Hepatocyte (in vitro differentiated cells): ENCODE results near the gene G6PC2. TPM values are rescaled to one million over a fixed set of nuclear protein-coding genes. Genes with fewer than 3 reads are reported as not detected.
"Not testable (repeated sequence)": the region's sequence is repeated elsewhere in the genome, so short reads cannot be mapped to it uniquely, and the experiment has no call there.

Source experiments
- DNase-seq: peaks from one replicate; pipeline ENCODE4 v3.0.0-alpha.2; 2016; ENCODE audit warnings: low spot score
- H2AFZ ChIP-seq: fragments of 200-600 bp; sonication (generic); 2 replicates; pipeline ENCODE4 v1.6.0; 2016; ENCODE audit warnings: antibody characterized with exemption, mild to moderate bottlenecking
- H3K27ac ChIP-seq: fragments of 200-600 bp; sonication (generic); 2 replicates; pipeline ENCODE4 v1.5.1; 2016; ENCODE audit warnings: mild to moderate bottlenecking
- H3K27me3 ChIP-seq: fragments of 200-600 bp; sonication (generic); 2 replicates; pipeline ENCODE4 v1.6.1; 2016
- H3K36me3 ChIP-seq: fragments of 200-600 bp; sonication (generic); replicated peaks from 2 replicates; pipeline ENCODE4 v1.5.1; 2016; ENCODE audit warnings: low read depth; ENCODE audit not compliant: insufficient read depth
- H3K4me1 ChIP-seq: fragments of 200-600 bp; sonication (generic); 2 replicates; pipeline ENCODE4 v1.5.1; 2016; ENCODE audit warnings: mild to moderate bottlenecking, moderate library complexity; ENCODE audit not compliant: insufficient read depth
- H3K4me2 ChIP-seq: fragments of 200-600 bp; sonication (generic); 2 replicates; pipeline ENCODE4 v1.6.0; 2016
- H3K4me3 ChIP-seq: fragments of 200-600 bp; sonication (generic); 2 replicates; pipeline ENCODE4 v1.5.1; 2016; ENCODE audit warnings: mild to moderate bottlenecking
- H3K79me2 ChIP-seq: fragments of 200-600 bp; sonication (generic); 2 replicates; pipeline ENCODE4 v1.6.0; 2017; ENCODE audit warnings: mild to moderate bottlenecking
- H3K9me2 ChIP-seq: fragments of 200-600 bp; sonication (generic); replicated peaks from 2 replicates; pipeline ENCODE4 v1.6.0; 2017; ENCODE audit warnings: mild to moderate bottlenecking; ENCODE audit not compliant: insufficient read depth
- H3K9me3 ChIP-seq: fragments of 200-600 bp; sonication (generic); 2 replicates; pipeline ENCODE4 v1.5.1; 2016; ENCODE audit warnings: low read depth, mild to moderate bottlenecking
- H4K20me1 ChIP-seq: fragments of 200-600 bp; sonication (generic); 2 replicates; pipeline ENCODE4 v1.6.0; 2016; ENCODE audit warnings: mild to moderate bottlenecking; ENCODE audit not compliant: insufficient read depth, poor library complexity, severe bottlenecking
- EZH2 ChIP-seq: fragments of 200-600 bp; sonication (generic); IDR thresholded peaks from 2 replicates; pipeline ENCODE4 v1.6.1; 2016; ENCODE audit warnings: antibody characterized with exemption, mild to moderate bottlenecking, borderline replicate concordance
- EZH2phosphoT487 ChIP-seq: fragments of 200-600 bp; sonication (generic); IDR thresholded peaks from one replicate; pipeline ENCODE4 v1.6.1; 2018; ENCODE audit warnings: antibody characterized with exemption, mild to moderate bottlenecking, low read depth, moderate library complexity; ENCODE audit not compliant: unreplicated experiment, severe bottlenecking
- WGBS: methylation state at CpG from one replicate; pipeline ENCODE4 v1.1.6; 2016; ENCODE audit warnings: low lambda C conversion rate; ENCODE audit errors: missing lambda C conversion rate; 5-methylcytosine and 5-hydroxymethylcytosine counted together
- polyA plus RNA-seq: library from polyadenylated mRNA; unstranded; fragments of >200 nt; fragmentation: Nextera tagmentation; extraction: Ambion mirVana; gene quantifications from 2 replicates; pipeline ENCODE4 v1.2.1, GENCODE V29; 2016
- total RNA-seq: library from RNA; depleted of rRNA; stranded (reverse); fragments of >200 nt; gene quantifications from 2 replicates; pipeline ENCODE4 v1.2.3, GENCODE V29; 2014
- TF ChIP-seq, protein P1 (sequence below): fragments of 200-600 bp; sonication (generic); IDR thresholded peaks from 2 replicates; pipeline ENCODE4 v1.5.1; 2016; ENCODE audit warnings: antibody characterized with exemption, mild to moderate bottlenecking; ENCODE audit not compliant: poor library complexity

Gene G6PC2
- total and polyA plus RNA-seq, 2 experiments from 2014 or later, result not detected

GRCh38 chr2:168870824-168871223 lies 30.3 kb upstream of the G6PC2 start:
- not testable (repeated sequence) for H3K9me2 ChIP-seq, H3K27me3 ChIP-seq, H3K4me1 ChIP-seq, H3K27ac ChIP-seq, DNase-seq, H3K4me3 ChIP-seq, H3K4me2 ChIP-seq, H4K20me1 ChIP-seq, H3K79me2 ChIP-seq, H3K36me3 ChIP-seq, H2AFZ ChIP-seq, H3K9me3 ChIP-seq
- 93% methylated on average over 4 of the region's 4 CpGs for WGBS

GRCh38 chr2:168874368-168875054 lies 26.6 kb upstream of the G6PC2 start:
- Histone ChIP-seq H2AFZ (no peak overlapping the region), H3K27ac (no peak overlapping the region), H4K20me1 (no peaks in the 10 kb centered on the region), H3K9me2 (no peaks in the 10 kb centered on the region), H3K36me3 (no peaks in the 10 kb centered on the region), H3K4me3 (no peak overlapping the region), H3K4me2 (no peak overlapping the region), H3K9me3 (no peaks in the 10 kb centered on the region), H3K27me3 (no peaks in the 10 kb centered on the region), H3K4me1 (no peaks in the 10 kb centered on the region), H3K79me2 (no peaks in the 10 kb centered on the region)
- no peak for TF ChIP-seq EZH2phosphoT487
- TF ChIP-seq EZH2, result no peak
- TF ChIP-seq, protein P1, sequence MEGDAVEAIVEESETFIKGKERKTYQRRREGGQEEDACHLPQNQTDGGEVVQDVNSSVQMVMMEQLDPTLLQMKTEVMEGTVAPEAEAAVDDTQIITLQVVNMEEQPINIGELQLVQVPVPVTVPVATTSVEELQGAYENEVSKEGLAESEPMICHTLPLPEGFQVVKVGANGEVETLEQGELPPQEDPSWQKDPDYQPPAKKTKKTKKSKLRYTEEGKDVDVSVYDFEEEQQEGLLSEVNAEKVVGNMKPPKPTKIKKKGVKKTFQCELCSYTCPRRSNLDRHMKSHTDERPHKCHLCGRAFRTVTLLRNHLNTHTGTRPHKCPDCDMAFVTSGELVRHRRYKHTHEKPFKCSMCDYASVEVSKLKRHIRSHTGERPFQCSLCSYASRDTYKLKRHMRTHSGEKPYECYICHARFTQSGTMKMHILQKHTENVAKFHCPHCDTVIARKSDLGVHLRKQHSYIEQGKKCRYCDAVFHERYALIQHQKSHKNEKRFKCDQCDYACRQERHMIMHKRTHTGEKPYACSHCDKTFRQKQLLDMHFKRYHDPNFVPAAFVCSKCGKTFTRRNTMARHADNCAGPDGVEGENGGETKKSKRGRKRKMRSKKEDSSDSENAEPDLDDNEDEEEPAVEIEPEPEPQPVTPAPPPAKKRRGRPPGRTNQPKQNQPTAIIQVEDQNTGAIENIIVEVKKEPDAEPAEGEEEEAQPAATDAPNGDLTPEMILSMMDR, result no peak
- no peak for DNase-seq
- 97% methylated on average over 6 of the region's 6 CpGs for WGBS

- not testable (repeated sequence) for H3K4me2 ChIP-seq, DNase-seq, H3K27me3 ChIP-seq, H3K27ac ChIP-seq, H3K36me3 ChIP-seq, H3K79me2 ChIP-seq, H4K20me1 ChIP-seq, H2AFZ ChIP-seq, H3K9me2 ChIP-seq, H3K4me3 ChIP-seq, H3K4me1 ChIP-seq, H3K9me3 ChIP-seq
- 98% methylated on average over 12 of the region's 12 CpGs for WGBS
Observed at GRCh38 chr2:168882163-168882562, 18.9 kb upstream of the G6PC2 start.

GRCh38 chr2:168884975-168885374 lies 16.1 kb upstream of the G6PC2 start:
- Histone ChIP-seq H3K4me3 (no peak overlapping the region), H3K4me1 (no peaks in the 10 kb centered on the region), H3K9me3 (no peaks in the 10 kb centered on the region), H3K79me2 (peaks cover 9% of the 10 kb centered on the region), H3K9me2 (no peaks in the 10 kb centered on the region), H3K4me2 (no peak overlapping the region), H3K36me3 (no peaks in the 10 kb centered on the region), H2AFZ (no peak overlapping the region), H4K20me1 (no peaks in the 10 kb centered on the region), H3K27me3 (no peaks in the 10 kb centered on the region), H3K27ac (no peak overlapping the region)
- WGBS, result 100% methylated on average over 1 of the region's 1 CpG
- no peak for DNase-seq
- no peak for TF ChIP-seq EZH2
- TF ChIP-seq, protein P1, result no peak
- no peak for TF ChIP-seq EZH2phosphoT487
